ENCODE measurements around the gene RTKN2.
"Not testable (repeated sequence)": the region's sequence is repeated elsewhere in the genome, so short reads cannot be mapped to it uniquely, and the experiment has no call there.

GRCh38 chr10:62281348-62281747, 12.7 kb upstream of the RTKN2 start:
- TF ChIP-seq, protein P1, sequence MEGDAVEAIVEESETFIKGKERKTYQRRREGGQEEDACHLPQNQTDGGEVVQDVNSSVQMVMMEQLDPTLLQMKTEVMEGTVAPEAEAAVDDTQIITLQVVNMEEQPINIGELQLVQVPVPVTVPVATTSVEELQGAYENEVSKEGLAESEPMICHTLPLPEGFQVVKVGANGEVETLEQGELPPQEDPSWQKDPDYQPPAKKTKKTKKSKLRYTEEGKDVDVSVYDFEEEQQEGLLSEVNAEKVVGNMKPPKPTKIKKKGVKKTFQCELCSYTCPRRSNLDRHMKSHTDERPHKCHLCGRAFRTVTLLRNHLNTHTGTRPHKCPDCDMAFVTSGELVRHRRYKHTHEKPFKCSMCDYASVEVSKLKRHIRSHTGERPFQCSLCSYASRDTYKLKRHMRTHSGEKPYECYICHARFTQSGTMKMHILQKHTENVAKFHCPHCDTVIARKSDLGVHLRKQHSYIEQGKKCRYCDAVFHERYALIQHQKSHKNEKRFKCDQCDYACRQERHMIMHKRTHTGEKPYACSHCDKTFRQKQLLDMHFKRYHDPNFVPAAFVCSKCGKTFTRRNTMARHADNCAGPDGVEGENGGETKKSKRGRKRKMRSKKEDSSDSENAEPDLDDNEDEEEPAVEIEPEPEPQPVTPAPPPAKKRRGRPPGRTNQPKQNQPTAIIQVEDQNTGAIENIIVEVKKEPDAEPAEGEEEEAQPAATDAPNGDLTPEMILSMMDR (IDR thresholded peaks at IDR 0.05; ENCODE audit: low read depth, low read length, poor library complexity, severe bottlenecking), result not testable (repeated sequence)
- TF ChIP-seq EZH2phosphoT487 (IDR thresholded peaks at IDR 0.05; ENCODE audit: borderline replicate concordance, low read length), result not testable (repeated sequence)
